HEK293T (cell line): ENCODE results near the gene HS3ST6.

Experiments
- BHLHE40 ChIP-seq: fragments of 450-650 bp; IDR thresholded peaks from 2 replicates; pipeline ENCODE4 v1.6.1; 2016; ENCODE audit warnings: mild to moderate bottlenecking, moderate library complexity, borderline replicate concordance
- ELF4 ChIP-seq: fragments of 450-650 bp; IDR thresholded peaks from 2 replicates; pipeline ENCODE4 v1.6.1; 2017; ENCODE audit warnings: antibody characterized with exemption
- FOXA1 ChIP-seq: fragments of 450-650 bp; IDR thresholded peaks from 2 replicates; pipeline ENCODE4 v1.6.1; 2016; ENCODE audit warnings: mild to moderate bottlenecking
- FOXK2 ChIP-seq: fragments of 450-650 bp; IDR thresholded peaks from 2 replicates; pipeline ENCODE4 v1.6.1; 2016; ENCODE audit warnings: mild to moderate bottlenecking
- HDGF ChIP-seq: fragments of 450-650 bp; IDR thresholded peaks from 2 replicates; pipeline ENCODE4 v1.6.1; 2017; ENCODE audit warnings: antibody characterized with exemption, borderline replicate concordance
- NFRKB ChIP-seq: fragments of 450-650 bp; IDR thresholded peaks from 2 replicates; pipeline ENCODE4 v1.6.1; 2016; ENCODE audit warnings: mild to moderate bottlenecking, moderate library complexity
- SP1 ChIP-seq: fragments of 450-650 bp; IDR thresholded peaks from 2 replicates; pipeline ENCODE4 v1.6.1; 2017
- TARDBP ChIP-seq: fragments of 450-650 bp; IDR thresholded peaks from 2 replicates; pipeline ENCODE4 v1.6.1; 2016

- TF ChIP-seq TARDBP (no peak), ELF4 (no peak), SP1 (no peak), BHLHE40 (no peak), HDGF (no peak), FOXA1 (no peak), NFRKB (no peak), FOXK2 (no peak)
These were observed 47.3 kb upstream of the HS3ST6 start for GRCh38 chr16:1965396-1966001.
